Measurements from ENCODE around the gene DDX39A. TPM values are rescaled to one million over a fixed set of nuclear protein-coding genes. Genes with fewer than 3 reads are reported as not detected.
A peak's percentile ranks its signal among the peaks of the same experiment; 100 is the strongest.

The DDX39A gene
- total RNA-seq, 4 donors from 2014 or later: 53.3 to 89.7 (median 59.7) TPM

DNA sequence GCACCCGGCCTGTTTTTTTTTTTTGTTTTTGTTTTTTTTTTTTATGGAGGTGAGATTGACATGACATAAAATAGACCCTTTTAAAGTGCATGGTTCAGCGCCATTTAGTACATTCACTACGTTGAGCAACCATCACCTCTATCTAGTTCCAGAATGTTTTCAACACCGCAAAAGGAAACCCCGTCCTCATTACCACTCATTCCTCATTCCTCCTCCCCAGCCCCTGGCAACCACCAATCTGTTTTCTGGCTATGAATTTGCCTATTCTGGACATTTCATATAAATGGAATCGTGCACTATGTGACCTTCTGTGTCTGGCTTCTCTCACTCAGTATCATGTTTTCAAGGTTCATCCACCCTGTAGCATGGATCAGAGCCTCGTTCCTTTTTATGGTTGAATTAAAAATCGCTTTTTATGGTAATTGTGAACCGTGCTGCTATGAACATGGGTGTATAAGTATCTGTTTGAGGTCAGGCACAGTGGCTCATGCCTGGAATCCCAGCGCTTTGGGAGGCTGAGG lies 47.8 kb downstream of the DDX39A start:
- intact Hi-C loops (cut with DNase I): no loop called here
- Histone ChIP-seq H3K4me3 (replicated peaks in 1 of 3) (no peak overlapping the region), H3K4me1 (peaks cover 0 to 11% of the 10 kb centered on the region in 2 donors), H3K27me3 (no peaks in the 10 kb centered on the region), H3K36me3 (no peaks in the 10 kb centered on the region), H3K27ac (no peak overlapping the region), H3K9me3 (no peaks in the 10 kb centered on the region)
- TF ChIP-seq POLR2A (IDR thresholded peaks at IDR 0.05): no peak
- TF ChIP-seq, protein P1, sequence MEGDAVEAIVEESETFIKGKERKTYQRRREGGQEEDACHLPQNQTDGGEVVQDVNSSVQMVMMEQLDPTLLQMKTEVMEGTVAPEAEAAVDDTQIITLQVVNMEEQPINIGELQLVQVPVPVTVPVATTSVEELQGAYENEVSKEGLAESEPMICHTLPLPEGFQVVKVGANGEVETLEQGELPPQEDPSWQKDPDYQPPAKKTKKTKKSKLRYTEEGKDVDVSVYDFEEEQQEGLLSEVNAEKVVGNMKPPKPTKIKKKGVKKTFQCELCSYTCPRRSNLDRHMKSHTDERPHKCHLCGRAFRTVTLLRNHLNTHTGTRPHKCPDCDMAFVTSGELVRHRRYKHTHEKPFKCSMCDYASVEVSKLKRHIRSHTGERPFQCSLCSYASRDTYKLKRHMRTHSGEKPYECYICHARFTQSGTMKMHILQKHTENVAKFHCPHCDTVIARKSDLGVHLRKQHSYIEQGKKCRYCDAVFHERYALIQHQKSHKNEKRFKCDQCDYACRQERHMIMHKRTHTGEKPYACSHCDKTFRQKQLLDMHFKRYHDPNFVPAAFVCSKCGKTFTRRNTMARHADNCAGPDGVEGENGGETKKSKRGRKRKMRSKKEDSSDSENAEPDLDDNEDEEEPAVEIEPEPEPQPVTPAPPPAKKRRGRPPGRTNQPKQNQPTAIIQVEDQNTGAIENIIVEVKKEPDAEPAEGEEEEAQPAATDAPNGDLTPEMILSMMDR (IDR thresholded peaks at IDR 0.05): no peak
- WGBS, 2 donors: 89 to 90% methylated on average over 10 of the region's 10 CpGs
- DNase-seq: no peak

DNA sequence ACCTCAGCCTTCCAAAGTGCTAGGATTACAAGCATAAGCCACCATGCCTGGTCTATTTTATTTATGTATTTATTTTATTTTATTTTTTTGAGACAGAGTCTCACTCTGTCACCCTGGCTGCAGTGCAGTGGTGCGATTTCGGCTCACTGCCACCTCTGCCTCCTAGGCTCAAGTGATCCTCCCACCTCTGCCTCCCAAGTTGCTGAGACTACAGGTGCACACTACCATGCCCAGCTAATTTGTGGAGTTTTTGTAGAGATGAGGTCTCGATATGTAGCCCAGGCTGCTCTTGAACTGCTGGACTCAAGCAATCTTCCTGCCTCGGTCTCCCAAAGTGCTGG lies 48.2 kb downstream of the DDX39A start:
- WGBS, 2 donors: 94 to 97% methylated on average over 4 of the region's 4 CpGs
- no peaks in the 10 kb centered on the region for H3K27me3 ChIP-seq
- H3K4me3 ChIP-seq (replicated peaks in 1 of 3): no peak overlapping the region
- no peaks in the 10 kb centered on the region for H3K36me3 ChIP-seq
- peaks cover 0 to 7% of the 10 kb centered on the region in 2 donors for H3K4me1 ChIP-seq
- peak overlapping the region in 1 of 3 donors; percentile 17 for H3K27ac ChIP-seq
- H3K9me3 ChIP-seq: no peaks in the 10 kb centered on the region
- intact Hi-C loops (cut with DNase I): no loop called here
- no peak for DNase-seq
- TF ChIP-seq, protein P1 (IDR thresholded peaks at IDR 0.05): no peak
- TF ChIP-seq POLR2A (IDR thresholded peaks at IDR 0.05): no peak

DNA sequence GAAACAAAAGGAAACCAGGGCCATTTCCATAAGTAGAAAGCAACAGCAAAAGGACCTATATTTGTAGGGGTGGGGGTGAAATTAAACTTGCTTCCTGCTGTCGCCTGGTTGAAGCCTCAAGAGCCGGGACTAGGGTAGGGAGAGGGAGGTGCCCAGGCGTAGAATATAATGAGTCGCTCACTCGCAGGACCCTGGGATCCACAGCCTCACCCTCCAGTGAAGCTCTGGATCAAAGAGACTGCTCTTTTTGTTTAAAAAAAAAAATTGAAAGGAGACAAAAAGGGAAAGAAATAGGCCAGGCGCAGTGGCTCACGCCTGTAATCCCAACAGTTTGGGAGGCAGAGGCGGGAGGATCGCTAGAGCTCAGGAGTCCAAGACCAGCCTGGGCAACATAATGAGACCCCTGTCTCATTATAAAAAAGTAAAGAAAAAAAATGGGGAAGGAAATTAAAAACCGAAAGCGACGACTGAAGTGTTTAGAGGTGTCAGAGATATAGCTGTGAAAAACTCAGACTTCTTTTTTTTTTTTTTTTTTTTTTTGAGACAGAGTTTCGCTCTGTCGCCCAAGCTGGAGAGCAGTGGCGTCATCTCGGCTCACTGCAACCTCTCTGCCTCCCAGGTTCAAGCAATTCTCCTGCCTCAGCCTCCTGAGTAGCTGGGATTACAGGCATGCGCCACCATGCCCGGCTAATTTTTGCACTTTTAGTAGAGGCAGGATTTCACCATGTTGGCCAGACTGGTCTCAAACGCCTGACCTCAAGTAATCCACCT lies 48.8 kb downstream of the DDX39A start:
- H3K4me3 ChIP-seq (replicated peaks in 1 of 3): no peak overlapping the region
- intact Hi-C loops (cut with DNase I): no loop called here
- TF ChIP-seq, protein P1 (IDR thresholded peaks at IDR 0.05): no peak
- TF ChIP-seq POLR2A (IDR thresholded peaks at IDR 0.05): no peak
- peaks cover 0 to 1% of the 10 kb centered on the region in 2 donors for H3K4me1 ChIP-seq
- 61 to 68% methylated on average over 19 of the region's 19 CpGs for WGBS, 2 donors
- H3K27me3 ChIP-seq: no peaks in the 10 kb centered on the region
- peak overlapping the region in 2 of 3 donors; percentile 18 to 40 for H3K27ac ChIP-seq
- no peaks in the 10 kb centered on the region for H3K9me3 ChIP-seq
- no peaks in the 10 kb centered on the region for H3K36me3 ChIP-seq
- no peak for DNase-seq

DNA sequence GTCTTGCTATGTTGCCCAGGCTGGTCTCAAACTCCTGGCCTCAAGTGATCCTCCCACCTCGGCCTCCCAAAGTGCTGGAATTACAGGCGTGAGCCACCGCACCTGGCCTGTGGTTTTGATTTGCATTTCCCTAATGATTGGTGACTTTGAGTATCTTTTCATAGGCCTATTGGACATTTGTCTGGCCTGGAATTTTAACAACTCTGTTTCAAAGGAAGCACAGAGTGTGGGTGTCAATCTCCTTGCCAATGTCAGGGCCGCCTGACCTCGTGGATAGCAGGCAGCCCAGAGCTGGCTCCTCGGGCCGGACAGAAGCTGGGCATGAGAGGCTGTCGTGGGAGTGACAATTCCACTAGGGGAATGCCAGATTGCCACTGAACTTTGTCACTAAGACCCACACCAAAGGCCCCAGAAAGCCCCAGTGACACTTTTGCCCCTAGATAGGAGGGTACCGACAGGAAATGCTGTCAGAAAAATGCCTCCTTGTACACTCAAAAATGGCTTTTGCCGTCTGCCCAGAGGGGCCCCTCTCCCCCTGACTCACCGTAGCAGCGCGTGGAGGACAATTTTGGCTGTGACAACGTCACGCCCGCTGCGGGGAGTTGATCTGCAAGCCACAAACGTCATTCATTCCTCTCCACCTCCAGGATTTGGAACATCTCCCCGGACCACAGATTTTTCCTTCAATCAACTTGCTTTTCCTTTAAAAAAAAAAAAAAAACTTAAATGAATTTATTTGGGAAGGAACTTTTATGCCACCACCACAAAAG lies 49.6 kb downstream of the DDX39A start:
- no peaks in the 10 kb centered on the region for H3K9me3 ChIP-seq
- intact Hi-C loops (cut with DNase I): no loop called here
- TF ChIP-seq POLR2A (IDR thresholded peaks at IDR 0.05): no peak
- TF ChIP-seq, protein P1 (IDR thresholded peaks at IDR 0.05): no peak
- no peak for DNase-seq
- WGBS, 2 donors: 48 to 59% methylated on average over 18 to 19 of the region's 19 CpGs
- no peaks in the 10 kb centered on the region for H3K4me1 ChIP-seq
- no peaks in the 10 kb centered on the region for H3K27me3 ChIP-seq
- H3K36me3 ChIP-seq: no peaks in the 10 kb centered on the region
- H3K27ac ChIP-seq: peak overlapping the region in 2 of 3 donors; percentile 18 to 40
- no peak overlapping the region for H3K4me3 ChIP-seq (replicated peaks in 1 of 3)
